Gastrocnemius medialis (tissue), 4 donors: ENCODE measurements around the gene ANKMY1.

Experiments
- CTCF ChIP-seq, 5 experiments: fragments of 450-650 bp in 3 of 5; fragments of 200-600 bp in 2 of 5; sonication (generic) in 2 of 5; IDR thresholded peaks in 4 of 5; conservative IDR thresholded peaks in 1 of 5; 1 replicate in 4 of 5; 2 replicates in 1 of 5; pipeline ENCODE4 v1.5.1; 2016 to 2019; ENCODE audit warnings: antibody characterized with exemption in 5 of 5, mild to moderate bottlenecking in 3 of 5, moderate library complexity in 3 of 5
- POLR2A ChIP-seq, 2 donors: fragments of 450-650 bp; IDR thresholded peaks; one replicate each; pipeline ENCODE4 v1.6.1; 2017; ENCODE audit warnings: antibody characterized with exemption in 2 of 2, mild to moderate bottlenecking in 2 of 2, moderate library complexity in 2 of 2

DNA sequence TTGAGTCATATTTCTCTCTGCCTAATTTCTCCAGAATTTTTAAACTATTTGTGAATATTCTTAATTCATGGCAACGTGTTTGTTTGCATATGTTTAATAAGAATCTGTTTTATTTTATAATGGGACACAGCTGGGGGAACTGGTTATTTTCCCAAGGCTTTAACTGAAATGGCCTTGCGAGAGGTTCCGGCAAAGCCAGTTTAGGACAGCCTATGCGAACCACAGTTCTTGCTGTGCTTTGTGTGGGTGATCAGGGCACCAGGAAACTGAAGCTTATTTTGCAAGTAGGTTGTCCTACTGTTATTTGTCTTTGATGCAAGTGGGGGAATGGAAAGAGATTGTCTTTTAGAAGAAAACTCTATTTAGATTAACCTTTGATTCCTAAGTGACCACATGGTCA lies 6.5 kb downstream of the ANKMY1 start:
- no peak for TF ChIP-seq CTCF (IDR thresholded peaks at IDR 0.05 in 4 of 5, conservative IDR thresholded peaks at IDR 0.05 in 1 of 5)
- no peak for TF ChIP-seq POLR2A (IDR thresholded peaks at IDR 0.05)
